Central memory CD4-positive, alpha-beta T cell (primary cell): Measurements from ENCODE around the gene AHI1.

Experiments
- DNase-seq: peaks from one replicate; pipeline ENCODE4 v3.0.0; 2022

Gene AHI1

DNA sequence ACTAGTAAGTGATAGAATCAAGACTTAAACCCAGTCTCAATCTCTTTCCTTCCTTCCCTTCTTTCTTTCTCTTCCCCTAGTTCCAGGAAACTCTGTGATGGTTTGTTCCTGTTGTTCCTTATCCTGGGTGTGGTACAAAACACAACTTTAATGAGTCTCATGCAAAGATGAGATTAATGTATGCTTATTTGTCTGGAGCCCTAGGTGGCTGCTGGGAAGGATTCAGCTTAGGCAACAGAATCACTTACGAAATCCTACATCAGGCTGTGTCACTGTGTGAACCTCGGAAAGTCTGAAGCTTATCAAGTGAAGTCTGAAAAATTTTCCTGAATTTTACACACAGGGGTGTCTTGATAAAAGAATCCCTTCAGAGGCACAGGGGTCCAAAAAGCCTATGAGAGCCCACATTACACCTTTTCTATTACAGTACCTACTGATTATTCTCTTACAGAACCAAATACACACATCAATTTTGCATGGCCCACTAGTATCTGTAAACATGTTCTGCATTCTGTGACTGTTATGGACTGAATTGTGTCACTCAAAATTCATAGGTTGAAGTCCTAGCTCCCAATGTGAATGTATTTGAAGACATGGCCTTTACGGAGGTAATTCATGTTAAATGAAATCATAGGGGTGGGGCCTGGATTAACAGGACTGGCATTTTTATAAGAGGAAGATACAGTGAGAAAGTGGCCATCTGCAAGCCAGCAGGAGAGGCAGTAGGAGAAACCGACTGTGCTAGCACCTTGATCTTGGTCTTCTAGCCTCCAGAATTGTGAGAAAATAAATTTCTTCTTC is 171.7 kb downstream of the AHI1 start:
- no peak for DNase-seq

DNA sequence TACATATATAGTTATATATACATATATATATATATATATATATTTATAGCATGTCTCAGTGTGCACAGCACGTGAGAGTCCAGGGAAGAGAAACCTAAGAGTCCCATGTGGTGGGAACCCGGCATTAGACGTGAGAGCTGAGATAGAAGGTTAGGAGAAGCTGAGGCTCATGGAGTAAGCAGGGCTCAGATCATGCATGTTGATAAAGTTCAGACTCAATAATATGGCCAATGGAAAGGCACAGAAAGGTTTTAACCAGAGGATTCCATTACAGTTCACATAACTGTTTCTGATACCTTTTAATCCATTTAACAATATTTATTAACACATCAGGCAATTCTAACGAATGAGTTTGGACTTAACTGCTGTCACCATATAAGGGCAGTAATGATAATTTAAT is 173.0 kb downstream of the AHI1 start:
- no peak for DNase-seq

GRCh38 chr6:135323979-135324378 is 173.6 kb downstream of the AHI1 start:
- no peak for DNase-seq

- DNase-seq = no peak
Observed at GRCh38 chr6:135323202-135323668, 174.3 kb downstream of the AHI1 start.

DNA sequence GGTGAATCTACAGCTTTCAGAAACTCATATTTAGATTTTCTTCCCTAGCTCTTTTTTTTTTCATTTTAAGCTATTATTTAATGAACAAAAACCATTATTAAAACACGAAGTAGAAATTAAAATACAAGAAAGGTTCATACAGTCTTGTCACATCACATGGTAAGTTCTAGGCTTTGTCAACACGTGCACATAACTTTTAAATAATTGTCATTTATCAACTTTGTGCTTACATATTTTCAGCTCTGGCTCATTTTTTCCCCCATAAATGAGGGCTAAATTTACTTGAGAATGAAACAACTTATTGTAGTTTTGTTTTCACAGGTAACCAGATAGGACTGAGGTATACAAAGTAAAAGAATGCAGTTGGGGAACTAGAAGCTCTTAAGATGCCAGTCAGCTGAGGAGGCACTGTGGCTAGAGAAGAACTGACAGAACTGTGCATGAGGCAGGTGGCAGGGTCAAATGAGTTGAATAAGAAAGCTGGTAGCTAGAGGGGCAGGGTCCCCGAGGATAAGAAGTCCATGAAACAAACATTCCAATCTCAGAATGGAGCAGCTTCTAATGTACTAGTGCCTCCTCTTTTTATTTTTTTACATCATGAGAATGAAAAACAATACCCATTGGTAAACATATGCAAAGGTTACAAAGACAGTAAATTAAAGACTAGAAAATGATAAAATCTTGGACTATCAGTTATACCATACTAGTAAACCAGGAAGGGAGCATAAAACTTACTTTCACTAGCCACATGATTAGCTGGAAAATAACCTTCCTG is 174.9 kb downstream of the AHI1 start:
- DNase-seq = no peak

- no peak for DNase-seq
Observed at GRCh38 chr6:135320721-135321621, 176.6 kb downstream of the AHI1 start.

DNA sequence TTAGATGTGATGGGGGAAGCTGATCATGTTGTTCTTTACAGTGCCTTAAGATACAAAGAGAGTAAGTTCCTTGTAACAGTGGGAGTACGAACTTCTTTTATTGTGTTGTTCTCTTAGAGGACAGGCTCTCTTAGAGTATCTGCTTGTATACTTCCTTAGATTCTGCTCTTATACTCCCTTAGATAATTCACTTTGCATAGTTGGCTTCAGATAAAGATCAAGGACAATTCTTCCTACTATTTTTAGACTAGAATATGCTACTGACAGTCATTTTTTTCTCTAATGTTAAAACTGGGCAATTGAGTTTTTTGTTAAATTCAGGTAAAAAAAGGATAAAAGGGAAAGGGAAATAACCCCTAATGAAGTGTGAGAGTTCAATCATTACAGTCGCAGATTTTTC is 177.7 kb downstream of the AHI1 start:
- no peak for DNase-seq

GRCh38 chr6:135318738-135319469 is 178.6 kb downstream of the AHI1 start:
- no peak for DNase-seq

DNA sequence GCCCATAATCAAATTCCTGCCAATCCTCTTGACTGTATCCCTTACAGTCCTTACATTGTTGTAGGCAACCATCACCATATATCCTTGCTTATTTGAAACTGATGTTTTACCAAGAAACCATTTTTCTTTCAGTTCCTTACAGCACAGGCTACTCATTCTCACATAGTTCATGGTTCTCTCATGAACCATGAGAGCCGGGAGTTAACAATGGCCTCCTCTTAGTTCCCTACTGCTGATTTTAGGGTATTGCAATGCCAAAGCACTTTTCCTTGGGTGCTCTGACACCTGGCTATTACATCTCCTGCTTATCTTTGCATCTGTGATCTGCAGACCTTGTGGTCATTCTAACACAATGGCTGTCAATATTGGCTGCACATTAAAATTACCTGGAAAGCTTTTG is 183.0 kb downstream of the AHI1 start:
- no peak for DNase-seq

- DNase-seq = no peak
Observed at GRCh38 chr6:135311446-135312200, 185.9 kb downstream of the AHI1 start.

- DNase-seq = no peak
Observed at GRCh38 chr6:135310291-135310690, 187.2 kb downstream of the AHI1 start.

GRCh38 chr6:135306740-135307420 is 190.7 kb downstream of the AHI1 start:
- no peak for DNase-seq

DNA sequence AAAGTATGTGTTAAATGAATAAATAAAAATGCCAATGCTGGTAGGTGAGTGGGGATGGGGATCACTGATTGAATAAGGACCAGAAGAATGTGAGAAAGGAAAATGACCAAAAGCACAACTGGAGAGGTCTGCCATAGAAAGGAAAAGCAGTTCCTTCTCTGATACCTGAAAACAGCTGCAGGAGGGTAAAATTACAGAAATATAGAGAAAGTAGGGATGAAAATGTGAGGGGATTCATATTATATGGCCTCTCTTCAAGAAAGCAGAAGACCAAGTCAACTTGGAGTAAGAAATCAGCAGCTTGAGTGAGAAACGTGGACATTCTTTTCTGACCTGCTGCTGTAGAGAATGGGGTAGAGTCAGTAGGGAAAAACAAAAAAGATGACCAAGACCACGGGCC is 191.4 kb downstream of the AHI1 start:
- DNase-seq = no peak

DNA sequence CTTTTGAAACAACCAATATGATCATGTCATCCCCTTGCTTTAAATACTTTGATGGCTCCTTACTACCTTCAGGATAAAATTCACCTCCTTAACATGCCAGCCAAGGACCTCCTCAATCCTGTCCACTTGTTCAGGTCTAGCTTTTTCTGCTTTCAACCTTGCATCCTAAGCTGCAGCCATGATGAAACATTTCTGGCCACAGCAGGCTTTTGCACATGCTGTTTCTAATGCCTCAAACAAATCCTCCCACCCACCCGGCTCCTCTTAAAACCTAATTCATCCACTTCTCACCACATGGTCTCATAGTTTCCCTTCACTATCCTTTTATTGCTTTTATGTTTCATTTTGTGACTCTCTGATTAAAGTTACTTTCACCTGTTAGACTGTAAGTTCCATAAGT is 191.9 kb downstream of the AHI1 start:
- no peak for DNase-seq

DNA sequence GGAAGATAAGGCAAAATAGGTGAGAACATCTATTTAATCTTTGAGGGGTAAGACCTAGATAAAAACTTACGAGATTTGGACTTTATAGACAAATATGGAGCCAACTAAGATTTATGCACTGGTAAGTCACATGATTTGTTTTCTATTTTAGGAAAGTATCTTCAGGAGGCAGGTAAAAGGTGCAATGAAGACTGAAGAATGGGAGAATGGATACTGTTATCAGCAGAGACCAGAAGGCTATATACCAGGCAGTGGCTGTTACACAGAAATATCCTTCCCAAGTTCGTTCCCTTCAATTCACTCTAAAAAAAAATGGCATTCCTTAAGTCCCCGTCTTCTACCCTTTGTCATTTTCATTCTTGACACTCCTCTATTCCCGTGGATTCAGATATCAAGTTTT is 192.7 kb downstream of the AHI1 start:
- no peak for DNase-seq

DNA sequence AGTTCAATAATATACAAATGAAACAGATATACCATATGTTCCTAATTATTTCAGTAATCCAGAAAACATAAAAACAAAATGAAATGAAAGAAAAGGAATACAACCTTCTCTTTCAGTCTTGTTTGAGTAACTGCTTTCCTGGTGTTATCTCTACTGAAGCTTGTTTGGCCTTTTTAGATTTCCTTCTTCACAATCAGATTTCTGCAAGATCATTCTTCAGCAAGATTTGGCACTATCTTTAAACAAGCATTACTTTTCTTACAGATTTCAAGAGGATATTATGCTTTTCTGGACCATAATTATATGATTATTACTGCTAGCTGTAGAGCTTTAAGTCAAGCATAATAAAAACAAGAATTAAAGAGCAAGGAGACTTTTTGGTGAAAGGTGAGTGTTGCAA is 196.2 kb downstream of the AHI1 start:
- DNase-seq = no peak

DNA sequence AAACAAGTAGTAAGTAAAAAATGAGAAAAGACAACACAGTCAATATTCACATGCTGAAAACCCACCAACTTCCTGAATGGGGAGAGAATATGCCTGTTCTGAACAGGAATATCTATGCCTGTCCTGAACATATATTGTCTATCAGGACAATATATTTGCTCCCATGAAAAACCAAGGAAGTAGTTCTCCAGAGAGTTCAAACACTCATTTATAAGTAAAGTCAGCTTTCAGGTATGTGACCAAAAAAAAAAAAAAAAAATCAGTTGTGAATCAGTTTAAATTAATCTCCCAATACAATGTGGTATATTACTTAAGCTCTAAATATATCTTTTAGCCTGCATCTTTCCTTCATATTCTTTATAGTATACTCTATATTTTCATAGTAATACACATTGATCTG is 197.0 kb downstream of the AHI1 start:
- no peak for DNase-seq

DNA sequence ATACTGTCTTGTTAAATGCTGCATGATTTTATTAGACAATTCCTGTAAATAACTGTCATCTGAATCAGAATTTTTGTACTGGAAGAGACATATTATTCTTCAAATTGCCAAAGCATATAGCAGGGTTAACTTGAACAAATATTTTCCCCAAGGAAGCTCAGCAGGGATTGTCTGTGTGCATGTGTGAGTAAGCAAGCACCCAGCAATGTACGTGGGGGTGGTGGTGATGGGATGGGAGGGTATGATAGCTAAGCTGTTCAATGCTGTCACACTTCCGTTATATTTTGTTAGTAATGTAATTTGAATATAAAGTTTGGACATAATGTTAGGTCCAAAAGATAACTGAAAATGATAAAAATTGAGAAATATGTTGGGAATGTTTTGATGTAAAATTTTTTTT is 198.3 kb downstream of the AHI1 start:
- DNase-seq = no peak

DNA sequence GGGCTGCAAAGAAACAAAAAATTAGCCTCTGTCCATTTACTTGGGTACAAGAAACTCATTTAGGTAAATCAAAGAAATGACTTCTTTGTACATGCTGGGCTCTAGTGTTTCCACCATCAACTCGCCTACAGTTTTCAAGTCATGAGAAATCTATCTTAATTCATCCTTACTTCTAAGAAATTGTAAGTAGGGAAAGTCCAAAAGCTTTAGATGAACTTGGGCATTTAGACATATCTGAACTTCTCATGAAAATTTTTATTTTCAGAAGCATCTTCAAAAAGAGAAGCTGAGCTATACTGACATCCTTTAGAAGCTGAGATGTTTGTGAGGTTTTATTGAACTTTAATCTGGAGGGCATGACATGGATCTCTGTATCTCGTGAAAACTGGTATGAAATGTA is 199.1 kb downstream of the AHI1 start:
- no peak for DNase-seq

DNA sequence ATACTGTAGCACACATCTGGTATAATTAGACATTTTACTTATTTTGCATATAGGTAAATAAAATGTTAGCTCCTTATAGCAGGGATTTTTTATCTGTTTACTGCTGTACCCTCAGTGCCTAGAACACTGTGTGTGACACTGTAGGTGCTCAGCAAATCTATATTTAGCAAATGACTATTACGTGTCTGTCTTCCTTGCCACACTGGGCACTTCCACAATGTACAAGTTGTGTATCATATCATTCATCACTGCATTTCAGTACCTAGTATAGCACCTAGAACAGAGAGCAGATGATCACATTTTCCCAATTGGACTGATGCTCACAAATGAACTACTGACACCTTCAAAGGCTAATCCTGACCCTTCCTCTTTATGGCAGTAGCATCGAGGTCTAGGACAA is 200.8 kb downstream of the AHI1 start:
- no peak for DNase-seq

GRCh38 chr6:135295085-135295484 is 202.5 kb downstream of the AHI1 start:
- DNase-seq = no peak
